Neural cell (in vitro differentiated cells): Measurements from ENCODE around the gene CCDC63. TPM values are rescaled to one million over a fixed set of nuclear protein-coding genes. Genes with fewer than 3 reads are reported as not detected.

Experiments used
- H2AFZ ChIP-seq: fragments of 200-600, 300-800 bp; sonication (generic), shearing (Covaris generic); 2 replicates; pipeline ENCODE4 v1.6.0; 2014; ENCODE audit warnings: low read depth, mild to moderate bottlenecking, antibody characterized with exemption, low read length, moderate library complexity
- H3F3A ChIP-seq: fragments of 200-600 bp; shearing (Covaris generic); 2 replicates; pipeline ENCODE4 v1.6.1; 2016; ENCODE audit warnings: mild to moderate bottlenecking, moderate library complexity, mixed read lengths, antibody characterized with exemption, low read length; ENCODE audit not compliant: insufficient read depth, poor library complexity, severe bottlenecking
- H3K27ac ChIP-seq: fragments of 200-600, 300-800 bp; sonication (generic), shearing (Covaris generic); 2 replicates; pipeline ENCODE4 v1.5.1; 2014; ENCODE audit warnings: mild to moderate bottlenecking, low read length, moderate library complexity
- H3K27me3 ChIP-seq: fragments of 300-800, 200-600 bp; sonication (generic), shearing (Covaris generic); 2 replicates; pipeline ENCODE4 v1.6.0; 2014; ENCODE audit warnings: mild to moderate bottlenecking, low read depth, low read length, moderate library complexity; ENCODE audit not compliant: insufficient read depth
- H3K36me3 ChIP-seq: fragments of 300-800, 200-600 bp; sonication (generic), shearing (Covaris generic); 2 replicates; pipeline ENCODE4 v1.5.1; 2014; ENCODE audit warnings: mild to moderate bottlenecking, antibody characterized with exemption, low read length, moderate library complexity; ENCODE audit not compliant: insufficient read depth
- H3K4me2 ChIP-seq: fragments of 300-800, 200-600 bp; sonication (generic), shearing (Covaris generic); 2 replicates; pipeline ENCODE4 v1.6.0; 2014; ENCODE audit warnings: mild to moderate bottlenecking, low read length
- H3K4me3 ChIP-seq: fragments of 300-800, 200-600 bp; sonication (generic), shearing (Covaris generic); 2 replicates; pipeline ENCODE4 v1.5.1; 2014; ENCODE audit warnings: mild to moderate bottlenecking, low read length, moderate library complexity
- H3K79me2 ChIP-seq: fragments of 200-600 bp; shearing (Covaris generic); replicated peaks from 2 replicates; pipeline ENCODE4 v1.6.0; 2014; ENCODE audit warnings: mild to moderate bottlenecking, low read length, moderate library complexity; ENCODE audit not compliant: insufficient read depth
- H3K9ac ChIP-seq: fragments of 300-800, 200-600 bp; sonication (generic), shearing (Covaris generic); 2 replicates; pipeline ENCODE4 v1.6.1; 2016; ENCODE audit warnings: mild to moderate bottlenecking, low read length, mixed read lengths
- H3K9me2 ChIP-seq: fragments of 200-600 bp; shearing (Covaris generic); 2 replicates; pipeline ENCODE4 v1.6.1; 2016; ENCODE audit warnings: mild to moderate bottlenecking, low read length, mixed read lengths; ENCODE audit not compliant: insufficient read depth
- H3K9me3 ChIP-seq: fragments of 200-600, 300-800 bp; sonication (generic), shearing (Covaris generic); 2 replicates; pipeline ENCODE4 v1.6.1; 2016; ENCODE audit warnings: mild to moderate bottlenecking, mixed run types, low read length, moderate library complexity, mixed read lengths
- H4K20me1 ChIP-seq: fragments of 200-600 bp; shearing (Covaris generic); 2 replicates; pipeline ENCODE4 v1.6.1; 2016; ENCODE audit warnings: mild to moderate bottlenecking, mixed run types; ENCODE audit not compliant: insufficient read depth
- CTCF ChIP-seq: fragments of 450-650 bp; IDR thresholded peaks from 2 replicates; pipeline ENCODE4 v1.5.1; 2014; ENCODE audit warnings: antibody characterized with exemption, mild to moderate bottlenecking, moderate library complexity; ENCODE audit not compliant: poor library complexity, severe bottlenecking
- EP300 ChIP-seq: fragments of 450-650 bp; conservative IDR thresholded peaks from 2 replicates; pipeline ENCODE4 v1.6.1; 2014; ENCODE audit warnings: antibody characterized with exemption, mild to moderate bottlenecking, moderate library complexity; ENCODE audit not compliant: poor library complexity, severe bottlenecking
- EZH2 ChIP-seq: fragments of 200-600, 300-800 bp; shearing (Covaris generic), sonication (generic); IDR thresholded peaks from 2 replicates; pipeline ENCODE4 v1.6.1; 2014; ENCODE audit warnings: antibody characterized with exemption, low read length, borderline replicate concordance, mild to moderate bottlenecking; ENCODE audit not compliant: insufficient read depth, poor library complexity, severe bottlenecking
- MXI1 ChIP-seq: fragments of 450-650 bp; conservative IDR thresholded peaks from 2 replicates; pipeline ENCODE4 v1.6.1; 2014; ENCODE audit warnings: antibody characterized with exemption, mild to moderate bottlenecking; ENCODE audit not compliant: poor library complexity, severe bottlenecking
- POLR2AphosphoS5 ChIP-seq: IDR thresholded peaks from 2 replicates; pipeline ENCODE4 v1.6.1; 2012
- RAD21 ChIP-seq: fragments of 450-650 bp; conservative IDR thresholded peaks from 2 replicates; pipeline ENCODE4 v1.6.1; 2014; ENCODE audit warnings: antibody characterized with exemption, mild to moderate bottlenecking, moderate library complexity
- SMC3 ChIP-seq: fragments of 450-650 bp; conservative IDR thresholded peaks from 2 replicates; pipeline ENCODE4 v1.6.1; 2014; ENCODE audit warnings: antibody characterized with exemption, mild to moderate bottlenecking, moderate library complexity; ENCODE audit not compliant: poor library complexity
- TAF1 ChIP-seq: IDR thresholded peaks from 2 replicates; pipeline ENCODE4 v1.6.1; 2012; ENCODE audit warnings: low read depth
- polyA plus RNA-seq: library from polyadenylated mRNA; depleted of rRNA; stranded (reverse); fragments of >200 nt; gene quantifications from 2 replicates; pipeline ENCODE4 v1.2.3, GENCODE V29; 2014
- TF ChIP-seq, protein P1 (sequence below): IDR thresholded peaks from 2 replicates; pipeline ENCODE4 v1.6.1; 2012; ENCODE audit warnings: borderline replicate concordance

The CCDC63 gene
- polyA plus RNA-seq, 1 donor from 2014 or later, result not detected

DNA sequence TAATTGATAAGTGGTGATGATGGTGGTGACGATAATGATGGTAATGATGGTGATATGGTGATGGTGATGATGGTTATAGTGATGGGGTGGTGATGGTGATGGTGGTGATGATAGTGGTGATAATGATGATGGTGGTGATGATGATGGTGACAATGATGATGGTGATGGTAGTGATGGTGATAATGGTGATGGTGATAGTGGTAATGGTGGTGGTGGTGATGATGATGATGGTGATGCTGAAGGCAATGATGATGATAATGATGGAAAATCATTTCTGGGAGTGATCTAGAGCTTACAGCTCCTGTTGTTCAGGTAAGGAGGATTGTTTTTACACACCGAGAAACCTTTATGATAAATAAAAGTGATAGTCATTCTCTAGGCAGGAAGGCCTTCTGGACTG is 33.9 kb downstream of the CCDC63 start:
- Histone ChIP-seq H4K20me1 (no peaks in the 10 kb centered on the region), H3K4me2 (no peak overlapping the region), H3K79me2 (no peaks in the 10 kb centered on the region), H3K9ac (no peak overlapping the region), H3F3A (no peaks in the 10 kb centered on the region), H3K36me3 (no peaks in the 10 kb centered on the region), H3K9me3 (no peaks in the 10 kb centered on the region), H3K4me3 (no peak overlapping the region), H3K9me2 (no peaks in the 10 kb centered on the region), H2AFZ (no peak overlapping the region), H3K27me3 (no peaks in the 10 kb centered on the region), H3K27ac (no peak overlapping the region)
- TF ChIP-seq, protein P1, sequence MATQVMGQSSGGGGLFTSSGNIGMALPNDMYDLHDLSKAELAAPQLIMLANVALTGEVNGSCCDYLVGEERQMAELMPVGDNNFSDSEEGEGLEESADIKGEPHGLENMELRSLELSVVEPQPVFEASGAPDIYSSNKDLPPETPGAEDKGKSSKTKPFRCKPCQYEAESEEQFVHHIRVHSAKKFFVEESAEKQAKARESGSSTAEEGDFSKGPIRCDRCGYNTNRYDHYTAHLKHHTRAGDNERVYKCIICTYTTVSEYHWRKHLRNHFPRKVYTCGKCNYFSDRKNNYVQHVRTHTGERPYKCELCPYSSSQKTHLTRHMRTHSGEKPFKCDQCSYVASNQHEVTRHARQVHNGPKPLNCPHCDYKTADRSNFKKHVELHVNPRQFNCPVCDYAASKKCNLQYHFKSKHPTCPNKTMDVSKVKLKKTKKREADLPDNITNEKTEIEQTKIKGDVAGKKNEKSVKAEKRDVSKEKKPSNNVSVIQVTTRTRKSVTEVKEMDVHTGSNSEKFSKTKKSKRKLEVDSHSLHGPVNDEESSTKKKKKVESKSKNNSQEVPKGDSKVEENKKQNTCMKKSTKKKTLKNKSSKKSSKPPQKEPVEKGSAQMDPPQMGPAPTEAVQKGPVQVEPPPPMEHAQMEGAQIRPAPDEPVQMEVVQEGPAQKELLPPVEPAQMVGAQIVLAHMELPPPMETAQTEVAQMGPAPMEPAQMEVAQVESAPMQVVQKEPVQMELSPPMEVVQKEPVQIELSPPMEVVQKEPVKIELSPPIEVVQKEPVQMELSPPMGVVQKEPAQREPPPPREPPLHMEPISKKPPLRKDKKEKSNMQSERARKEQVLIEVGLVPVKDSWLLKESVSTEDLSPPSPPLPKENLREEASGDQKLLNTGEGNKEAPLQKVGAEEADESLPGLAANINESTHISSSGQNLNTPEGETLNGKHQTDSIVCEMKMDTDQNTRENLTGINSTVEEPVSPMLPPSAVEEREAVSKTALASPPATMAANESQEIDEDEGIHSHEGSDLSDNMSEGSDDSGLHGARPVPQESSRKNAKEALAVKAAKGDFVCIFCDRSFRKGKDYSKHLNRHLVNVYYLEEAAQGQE, result no peak
- TF ChIP-seq EZH2 (no peak), SMC3 (no peak), CTCF (no peak), TAF1 (no peak), MXI1 (no peak), RAD21 (no peak), EP300 (no peak), POLR2AphosphoS5 (no peak)

- Histone ChIP-seq H3K79me2 (no peaks in the 10 kb centered on the region), H3K4me3 (no peak overlapping the region), H3K9me2 (no peaks in the 10 kb centered on the region), H2AFZ (no peak overlapping the region), H4K20me1 (no peaks in the 10 kb centered on the region), H3F3A (no peaks in the 10 kb centered on the region), H3K9me3 (no peaks in the 10 kb centered on the region), H3K36me3 (no peaks in the 10 kb centered on the region), H3K27me3 (no peaks in the 10 kb centered on the region), H3K27ac (no peak overlapping the region), H3K9ac (no peak overlapping the region), H3K4me2 (no peak overlapping the region)
- TF ChIP-seq POLR2AphosphoS5 (no peak), RAD21 (no peak), CTCF (no peak), TAF1 (no peak), EZH2 (no peak), EP300 (no peak), MXI1 (no peak), SMC3 (no peak)
- TF ChIP-seq, protein P1, result no peak
These were observed 36.5 kb downstream of the CCDC63 start for GRCh38 chr12:110883251-110883650.
